MM.1S (cell line): Measurements from ENCODE around the gene DDX24.

Experiments used
- CTCF ChIP-seq: fragments of 300-600 bp; sonication (generic); IDR thresholded peaks from 2 replicates; pipeline ENCODE4 v1.5.1; 2016; ENCODE audit warnings: antibody characterized with exemption, low read length, mixed read lengths
- EZH2 ChIP-seq: fragments of 300-600 bp; sonication (generic); optimal IDR thresholded peaks from 2 replicates; pipeline ENCODE3; 2017; ENCODE audit warnings: low read depth, mild to moderate bottlenecking, antibody characterized with exemption, low read length, mixed read lengths
- EZH2phosphoT487 ChIP-seq: fragments of 300-600 bp; sonication (generic); IDR thresholded peaks from 2 replicates; pipeline ENCODE4 v1.6.1; 2018; ENCODE audit warnings: antibody characterized with exemption, low read length

- TF ChIP-seq CTCF (no peak), EZH2 (no peak), EZH2phosphoT487 (no peak)
Observed at GRCh38 chr14:94038510-94038909, 42.5 kb downstream of the DDX24 start.
